Left cardiac atrium (tissue), 4 donors: Measurements from ENCODE around the gene NOTCH4. TPM values are rescaled to one million over a fixed set of nuclear protein-coding genes. Genes with fewer than 3 reads are reported as not detected.

Experiments
- ATAC-seq, 2 donors: fragments of 200-7000 bp; cut with Tn5 transposase; one replicate each; pipeline ENCODE4 v1.9.1; 2020; ENCODE audit warnings: mild to moderate bottlenecking in 2 of 2, moderate library complexity in 2 of 2
- DNase-seq: peaks from one replicate; pipeline ENCODE4 v3.0.0-alpha.2; 2020
- intact Hi-C, 2 donors: fragments of 100-400 bp; cut with DNase I; formaldehyde crosslinking; loops; one replicate each; pipeline versions ENCODE4 v1.14.1 to v1.15.1; 2022 to 2023
- microRNA-seq, 2 donors: library from miRNA; unstranded; fragments of <30 nt; microRNA quantifications; one replicate each; pipeline ENCODE4 v1.2.0, GENCODE V29; 2020
- total RNA-seq, 2 donors: library from RNA; stranded (reverse); fragmentation: NEBNext Ultra II Directional; extraction: Animal tissue kit (Norgen Biotek cat#: 25700); gene quantifications; one replicate each; pipeline ENCODE4 v1.2.1, GENCODE V29; 2021
- donor health status: DM: no; HTN: yes; CAD: no.
- donor health status: DM: no; HTN: yes; CAD: no; lungs with severe emphysema.
- donor health status: DM: yes; HTN: yes; CAD: no.
- donor health status: Dilated cardiomyopathy.

NOTCH4 gene
- total RNA-seq, 2 donors from 2014 or later = 22.4 to 27.9 TPM

GRCh38 chr6:32152769-32153563 lies 70.9 kb downstream of the NOTCH4 start:
- peak; percentile 31 to 53 for ATAC-seq
- peak; percentile 46 for DNase-seq
- intact Hi-C loops = no loop called here

DNA sequence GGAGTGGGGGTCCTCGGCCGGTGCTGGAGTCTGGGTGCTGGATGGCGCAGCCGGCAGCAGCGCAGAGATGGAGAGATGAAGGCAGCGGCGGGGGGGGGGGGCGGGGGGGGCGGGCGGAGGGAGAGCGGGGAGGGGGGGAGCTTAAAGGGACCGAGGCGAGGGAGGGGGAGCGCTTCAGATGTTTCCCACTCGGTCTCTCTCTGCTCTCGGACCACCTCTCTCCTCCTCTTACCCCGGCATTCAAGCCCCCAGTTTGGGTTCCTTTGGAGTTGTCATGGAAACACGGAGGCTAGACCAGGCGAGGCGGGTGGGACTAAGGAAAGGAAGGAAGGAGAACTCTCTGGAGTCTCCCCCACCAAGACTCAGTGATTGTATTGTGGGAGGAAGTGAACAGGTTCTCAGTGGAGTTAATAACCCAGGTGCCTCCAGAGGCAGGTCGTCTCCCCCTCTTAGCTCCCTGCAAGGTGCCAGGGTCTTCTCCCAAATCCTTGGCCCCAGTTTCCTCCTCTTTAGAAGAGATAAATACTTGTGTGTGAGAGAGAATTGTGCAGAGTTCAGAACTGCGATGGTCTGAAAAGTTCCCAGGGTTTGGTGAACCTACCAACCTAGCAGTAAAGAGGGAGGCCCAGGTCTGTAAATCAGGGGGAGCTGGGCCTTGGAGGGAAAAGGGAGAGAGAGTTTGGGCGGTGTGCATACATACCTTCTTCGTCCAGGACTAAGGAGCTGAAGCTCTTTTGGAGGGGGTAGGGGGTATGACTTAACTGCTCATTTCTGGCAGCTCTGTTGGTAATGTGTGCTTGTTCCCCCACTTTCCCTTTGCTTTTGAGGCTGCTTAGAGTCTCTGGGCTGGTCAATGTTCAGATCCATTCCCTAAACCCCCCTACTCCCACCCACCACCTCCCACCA lies 71.8 kb downstream of the NOTCH4 start, which contains the start of gene PRRT1:
Gene PRRT1, minus strand, starts transcription at position 77 of the 906 bp plus-strand sequence. CDS start 112 bp downstream, outside the sequence.
- intact Hi-C loops = no loop called here
- ATAC-seq (no peak), DNase-seq (no peak)

DNA sequence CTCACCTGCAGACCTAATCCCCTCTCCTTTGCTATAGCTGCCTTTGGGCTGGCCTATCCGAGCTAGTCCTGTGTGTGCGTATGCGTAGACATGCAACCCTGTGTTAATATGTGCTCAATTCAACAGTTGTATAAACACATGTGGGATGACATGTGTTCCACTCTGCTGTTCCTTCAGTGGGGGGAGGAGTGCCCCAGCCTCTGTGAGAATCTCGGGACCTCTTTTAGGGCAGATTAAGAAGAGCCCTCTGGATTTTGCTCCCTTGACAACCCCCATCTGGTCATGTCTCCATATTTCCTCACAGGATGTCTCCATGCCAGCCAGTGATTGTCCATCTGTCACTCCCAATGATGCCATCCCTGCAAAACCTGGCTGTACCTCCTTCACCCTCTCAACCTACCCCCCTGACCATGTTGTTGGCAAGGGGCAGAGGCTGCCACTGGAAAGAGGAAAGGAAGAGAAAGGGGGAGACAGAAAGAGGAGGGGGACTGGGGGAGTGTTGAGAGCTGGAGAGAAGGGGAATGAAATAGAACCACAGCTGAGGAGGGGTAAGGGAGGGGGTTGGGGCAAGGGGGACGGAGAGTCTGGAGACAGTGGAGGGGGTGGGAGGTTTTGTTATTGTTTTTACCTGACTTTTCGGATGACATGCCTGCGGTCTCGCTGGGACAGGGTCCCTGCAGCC lies 72.5 kb downstream of the NOTCH4 start:
- DNase-seq (no peak), ATAC-seq (no peak)
- intact Hi-C loops = no loop called here

DNA sequence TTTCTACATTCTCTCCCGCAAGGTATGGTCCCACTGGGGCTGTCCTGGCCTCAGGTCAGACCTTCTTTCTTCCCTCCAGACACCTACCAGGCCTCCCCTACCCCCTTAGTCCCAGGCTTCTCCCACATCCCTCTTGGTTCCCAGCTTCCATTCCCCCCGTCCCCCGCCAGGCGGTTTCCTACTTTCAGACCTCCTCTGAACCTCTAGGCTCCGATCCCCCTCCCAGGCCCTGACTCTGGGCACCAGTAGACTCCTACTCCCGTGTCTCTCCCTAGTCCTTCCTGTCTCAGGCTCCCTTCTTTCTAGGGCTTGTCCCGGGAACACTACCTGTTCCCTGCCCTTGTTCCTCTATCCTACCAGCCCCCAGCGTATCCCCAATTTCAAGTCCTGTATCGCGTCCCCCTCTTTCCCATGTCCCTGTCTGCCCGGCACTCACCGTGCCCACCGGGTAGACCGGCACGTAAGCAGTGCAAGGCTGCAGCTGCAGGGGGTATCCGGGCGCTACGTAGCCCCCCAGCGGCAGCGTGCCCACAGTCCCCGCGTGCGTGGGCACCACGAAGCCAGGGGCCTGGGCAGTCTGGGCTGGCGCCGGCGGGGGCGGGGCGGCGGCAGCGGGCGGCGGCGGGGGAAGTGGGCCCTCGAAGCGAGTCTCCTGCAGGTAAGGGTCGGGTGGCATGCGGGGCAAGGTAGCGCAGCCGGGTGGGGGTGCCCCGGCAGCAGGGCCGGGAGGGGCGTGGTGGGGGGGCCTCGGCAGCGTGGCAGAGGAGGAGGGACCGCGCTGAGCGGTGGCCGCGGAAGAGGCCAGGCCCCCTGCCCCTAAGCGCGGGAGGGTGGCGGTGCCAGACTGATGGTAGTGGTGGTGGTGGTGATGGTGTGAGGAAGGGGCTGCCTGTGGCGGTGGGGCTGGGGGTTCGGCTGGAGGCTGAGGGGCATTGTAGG lies 73.7 kb downstream of the NOTCH4 start:
- DNase-seq = no peak

GRCh38 chr6:32149092-32149755 lies 74.6 kb downstream of the NOTCH4 start:
- intact Hi-C loops = no loop called here
- ATAC-seq = no peak
- no peak for DNase-seq

More for the DNA sequence above, 73.7 kb downstream of the NOTCH4 start:
- ATAC-seq = no peak
- intact Hi-C loops = no loop called here

DNA sequence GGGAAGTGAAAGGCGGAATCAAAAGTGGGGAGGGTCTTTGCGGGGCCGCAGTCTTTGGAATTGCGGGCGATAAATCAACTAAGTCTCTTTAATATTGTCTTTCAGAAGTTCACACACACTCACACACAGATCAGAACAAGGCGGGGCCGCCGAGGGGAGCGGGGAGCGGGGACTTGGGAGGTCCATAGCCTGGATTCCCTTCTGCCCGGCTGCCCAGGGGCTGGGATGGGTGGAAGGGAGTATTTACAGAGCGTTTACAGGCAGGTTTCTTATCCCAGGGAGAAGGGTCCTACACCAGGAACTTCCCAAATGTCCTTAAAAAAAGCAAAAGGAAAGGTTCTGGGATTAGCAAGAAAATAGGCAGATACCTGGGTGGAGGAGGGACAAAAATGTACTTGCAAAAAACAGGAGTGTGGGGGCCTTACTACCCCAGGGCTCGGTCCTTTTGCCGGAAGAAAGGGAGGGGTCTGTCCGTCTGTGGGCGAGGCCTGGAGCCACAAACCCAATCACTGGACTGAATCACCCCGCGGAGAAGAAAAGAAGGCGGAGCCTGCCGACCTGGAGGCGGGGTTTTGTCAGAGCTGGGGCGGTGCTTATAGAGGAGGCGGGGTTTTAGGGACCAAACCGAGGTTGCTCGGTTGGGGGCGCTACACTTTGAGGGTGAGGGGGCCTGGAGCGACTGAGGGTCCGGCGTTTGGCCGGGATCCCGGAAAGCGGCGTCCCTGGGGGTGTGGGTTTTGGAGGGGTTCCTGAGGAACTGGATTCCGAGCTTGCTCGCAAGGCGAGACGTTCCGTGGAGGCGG lies 75.4 kb downstream of the NOTCH4 start:
- ATAC-seq (peak; percentile 28 to 75), DNase-seq (peak; percentile 80)
- intact Hi-C loops = no loop called here

DNA sequence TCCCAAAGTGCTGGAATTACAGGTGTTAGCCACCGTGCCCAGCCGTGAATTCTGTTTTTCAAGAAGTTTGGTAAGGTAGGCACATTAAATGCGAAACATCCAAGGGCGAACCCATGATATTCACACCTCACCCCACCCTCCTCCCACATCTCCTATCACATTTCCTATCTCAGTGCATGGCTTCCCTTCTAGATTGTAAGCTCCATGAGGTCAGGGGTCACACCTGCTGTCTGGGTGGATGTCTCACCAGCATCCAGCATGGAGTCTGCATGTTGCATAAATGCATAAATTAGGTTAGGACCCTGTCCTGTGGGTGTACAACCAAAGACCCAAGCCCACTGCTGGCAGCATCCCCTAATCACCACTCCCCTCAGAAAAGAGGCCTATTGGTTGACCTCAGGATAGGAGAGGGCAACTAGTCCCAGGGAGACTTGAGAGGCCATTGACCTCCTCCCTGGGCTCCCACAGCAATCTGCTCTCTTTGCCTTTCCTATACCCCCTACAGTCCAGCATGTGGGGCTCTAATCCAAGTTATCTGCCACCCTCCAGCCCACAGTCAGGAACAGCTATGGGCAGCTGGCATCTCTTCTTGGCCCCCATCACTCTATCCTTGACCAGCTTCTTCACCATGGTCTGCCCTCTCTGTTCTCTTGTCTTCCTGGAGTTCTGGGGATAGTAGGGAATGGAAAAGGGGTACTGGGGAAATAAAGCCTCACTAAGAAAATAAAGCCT lies 76.3 kb downstream of the NOTCH4 start:
- intact Hi-C loops = no loop called here
- ATAC-seq = no peak
- no peak for DNase-seq

DNA sequence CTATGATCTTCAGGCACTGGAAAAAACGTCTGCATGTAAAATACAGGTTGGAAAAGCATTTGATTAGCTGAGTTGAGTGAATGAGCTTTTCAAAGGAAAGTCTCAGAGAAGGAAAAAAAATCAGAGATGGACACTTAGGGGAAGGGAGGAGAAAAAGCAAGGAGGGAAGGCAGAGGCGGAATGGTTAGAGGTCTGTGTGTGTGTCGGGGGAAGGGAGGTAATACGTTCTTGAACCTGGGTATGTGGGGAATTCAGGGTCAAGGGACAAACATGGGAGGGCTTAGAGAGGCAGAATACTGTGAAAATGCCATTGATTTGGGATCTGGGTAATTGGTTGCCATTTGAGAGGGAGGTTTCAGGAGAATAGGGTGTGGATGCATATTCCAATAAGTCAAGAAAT lies 77.2 kb downstream of the NOTCH4 start:
- ATAC-seq = no peak

DNA sequence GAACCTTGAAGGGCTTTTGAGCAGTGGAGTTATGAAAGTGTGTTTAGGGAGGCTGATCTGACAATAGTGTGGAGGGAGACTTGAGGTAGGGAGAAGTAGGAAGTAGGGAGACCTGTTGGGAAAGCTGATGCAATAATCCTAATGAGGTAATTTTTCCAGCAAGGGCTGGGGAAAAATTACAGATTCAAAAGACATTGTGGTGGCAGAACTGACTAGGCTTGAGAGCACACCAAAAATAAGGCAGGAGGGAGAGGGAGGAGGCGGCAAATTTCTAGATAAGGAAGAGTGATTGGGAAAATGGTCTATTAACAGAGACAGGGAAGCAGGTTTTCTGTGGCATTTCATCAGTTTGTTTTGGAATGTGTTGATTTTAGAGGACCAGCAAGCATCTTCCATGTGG lies 77.6 kb downstream of the NOTCH4 start:
- no peak for DNase-seq
- intact Hi-C loops = no loop called here
- ATAC-seq = no peak

More for the DNA sequence above, 77.2 kb downstream of the NOTCH4 start:
- no peak for DNase-seq
- intact Hi-C loops = no loop called here

Small RNAs within 50 kb of the gene (microRNA-seq; reads per million reads assigned to microRNA genes)
- gene MIR6721 (0.82 to 1.0 reads per million in 2 donors), gene MIR6833 (0 to 0.27 reads per million in 2 donors)

Other genes starting within 250 kb of the NOTCH4 start
- gene C4A, start 242.0 kb downstream of the NOTCH4 start, total RNA-seq = 100 to 1,000 TPM; 199 to 206 TPM
- 100 to 1,000 TPM; 177 to 235 TPM for gene C4B, start 209.3 kb downstream of the NOTCH4 start, total RNA-seq
- gene CYP21A2, start 185.7 kb downstream of the NOTCH4 start, total RNA-seq = 10 to 100 TPM in 1 of 2 donors, 1 to 10 TPM in 1; 2.0 to 10.3 TPM
- 100 to 1,000 TPM; 143 to 158 TPM for gene TNXB, start 114.7 kb downstream of the NOTCH4 start, total RNA-seq
- gene ATF6B, start 95.8 kb downstream of the NOTCH4 start, total RNA-seq = 10 to 100 TPM; 35.4 to 36.2 TPM
- gene FKBPL, start 93.8 kb downstream of the NOTCH4 start, total RNA-seq = 1 to 10 TPM; 2.6 TPM
- under 1 TPM; 0.77 to 0.97 TPM for gene PRRT1, start 72.1 kb downstream of the NOTCH4 start, total RNA-seq
- gene PPT2, start 69.9 kb downstream of the NOTCH4 start, total RNA-seq = 10 to 100 TPM; 20.2 to 29.6 TPM
- 1 to 10 TPM; 7.1 to 8.7 TPM for gene EGFL8, start 59.5 kb downstream of the NOTCH4 start, total RNA-seq
- gene AGPAT1, start 48.0 kb downstream of the NOTCH4 start, total RNA-seq = 10 to 100 TPM; 54.8 to 58.1 TPM
- gene RNF5, start 45.7 kb downstream of the NOTCH4 start, total RNA-seq = 10 to 100 TPM; 73.0 to 77.9 TPM
- 1 to 10 TPM; 2.4 to 2.8 TPM for gene AGER, start 39.8 kb downstream of the NOTCH4 start, total RNA-seq
- gene PBX2, start 33.9 kb downstream of the NOTCH4 start, total RNA-seq = 10 to 100 TPM; 43.7 to 47.7 TPM
- gene GPSM3, start 31.4 kb downstream of the NOTCH4 start, total RNA-seq = 10 to 100 TPM in 1 of 2 donors, 1 to 10 TPM in 1; 8.5 to 15.8 TPM
- not detected for gene TSBP1, start 147.8 kb upstream of the NOTCH4 start, total RNA-seq
- not detected for gene BTNL2, start 183.1 kb upstream of the NOTCH4 start, total RNA-seq
- 100 to 1,000 TPM in 1 of 2 donors, 10 to 100 TPM in 1; 94.5 to 151 TPM for gene HLA-DRA, start 215.8 kb upstream of the NOTCH4 start, total RNA-seq